ENCODE measurements around the gene CAMK2D. TPM values are rescaled to one million over a fixed set of nuclear protein-coding genes. Genes with fewer than 3 reads are reported as not detected.

Gene CAMK2D
- total RNA-seq, 1 donor from 2014 or later: 57.6 TPM

GRCh38 chr4:113452152-113452551 is 309.4 kb downstream of the CAMK2D start:
- Mint-ChIP-seq H3K9me3 (no peaks in the 10 kb centered on the region), H3K4me3 (no peak overlapping the region), H3K27me3 (no peaks in the 10 kb centered on the region), H3K27ac (no peak overlapping the region), H3K36me3 (peaks cover 16% of the 10 kb centered on the region), H3K4me1 (ENCODE audit: unreplicated experiment) (peaks cover 8% of the 10 kb centered on the region)
- TF ChIP-seq, protein P1, sequence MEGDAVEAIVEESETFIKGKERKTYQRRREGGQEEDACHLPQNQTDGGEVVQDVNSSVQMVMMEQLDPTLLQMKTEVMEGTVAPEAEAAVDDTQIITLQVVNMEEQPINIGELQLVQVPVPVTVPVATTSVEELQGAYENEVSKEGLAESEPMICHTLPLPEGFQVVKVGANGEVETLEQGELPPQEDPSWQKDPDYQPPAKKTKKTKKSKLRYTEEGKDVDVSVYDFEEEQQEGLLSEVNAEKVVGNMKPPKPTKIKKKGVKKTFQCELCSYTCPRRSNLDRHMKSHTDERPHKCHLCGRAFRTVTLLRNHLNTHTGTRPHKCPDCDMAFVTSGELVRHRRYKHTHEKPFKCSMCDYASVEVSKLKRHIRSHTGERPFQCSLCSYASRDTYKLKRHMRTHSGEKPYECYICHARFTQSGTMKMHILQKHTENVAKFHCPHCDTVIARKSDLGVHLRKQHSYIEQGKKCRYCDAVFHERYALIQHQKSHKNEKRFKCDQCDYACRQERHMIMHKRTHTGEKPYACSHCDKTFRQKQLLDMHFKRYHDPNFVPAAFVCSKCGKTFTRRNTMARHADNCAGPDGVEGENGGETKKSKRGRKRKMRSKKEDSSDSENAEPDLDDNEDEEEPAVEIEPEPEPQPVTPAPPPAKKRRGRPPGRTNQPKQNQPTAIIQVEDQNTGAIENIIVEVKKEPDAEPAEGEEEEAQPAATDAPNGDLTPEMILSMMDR (conservative IDR thresholded peaks at IDR 0.05): no peak
- DNase-seq (ENCODE audit: extremely low spot score, unreplicated experiment): no peak

DNA sequence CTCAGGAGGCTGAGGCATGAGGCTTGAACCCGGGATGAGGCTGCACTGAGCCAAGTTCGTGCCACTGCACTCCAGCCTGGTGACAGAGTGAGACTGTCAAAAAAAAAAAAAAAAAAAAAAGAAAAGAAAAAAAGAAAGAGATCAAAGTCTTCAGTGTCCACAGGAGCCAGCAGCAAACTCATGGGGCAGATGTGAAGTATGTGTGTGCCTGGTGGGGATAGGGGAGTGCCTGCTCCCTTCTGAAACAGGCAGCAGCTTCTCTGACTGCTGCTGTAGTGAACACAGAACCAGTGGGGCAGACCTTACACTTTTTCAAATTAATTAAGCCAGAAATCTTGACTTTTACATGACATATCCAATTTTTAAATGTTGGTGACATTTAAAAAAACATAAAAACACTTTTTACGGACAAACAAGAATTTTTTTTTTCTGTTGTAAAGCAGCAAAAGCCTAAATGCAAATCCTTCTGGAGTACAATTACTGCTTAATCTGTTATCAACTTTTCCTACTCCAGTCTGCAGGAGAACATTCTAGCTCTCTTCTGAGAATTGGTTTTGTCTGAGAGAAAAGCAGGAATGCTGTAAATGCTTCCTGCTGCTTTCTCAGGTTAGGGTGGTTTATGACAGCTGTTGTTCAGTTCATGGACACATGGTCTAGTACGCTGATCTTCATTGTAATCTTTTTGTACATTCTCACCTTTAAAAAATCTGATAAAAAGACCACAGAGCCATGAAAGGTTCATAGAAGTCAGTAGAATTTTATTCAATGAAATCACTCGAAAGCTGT is 311.1 kb downstream of the CAMK2D start:
- Mint-ChIP-seq H3K27ac (no peak overlapping the region), H3K27me3 (no peaks in the 10 kb centered on the region), H3K36me3 (peaks cover 7% of the 10 kb centered on the region), H3K9me3 (no peaks in the 10 kb centered on the region), H3K4me1 (ENCODE audit: unreplicated experiment) (peaks cover 12% of the 10 kb centered on the region), H3K4me3 (no peak overlapping the region)
- DNase-seq (ENCODE audit: extremely low spot score, unreplicated experiment): no peak
- TF ChIP-seq, protein P1 (conservative IDR thresholded peaks at IDR 0.05): no peak

GRCh38 chr4:113449410-113449974 is 312.0 kb downstream of the CAMK2D start:
- no peak for DNase-seq (ENCODE audit: extremely low spot score, unreplicated experiment)
- peaks cover 14% of the 10 kb centered on the region for H3K4me1 Mint-ChIP-seq (ENCODE audit: unreplicated experiment)
- H3K36me3 Mint-ChIP-seq: peaks cover 7% of the 10 kb centered on the region
- H3K27ac Mint-ChIP-seq: no peak overlapping the region
- H3K9me3 Mint-ChIP-seq: no peaks in the 10 kb centered on the region
- H3K27me3 Mint-ChIP-seq: no peaks in the 10 kb centered on the region
- no peak overlapping the region for H3K4me3 Mint-ChIP-seq
- TF ChIP-seq, protein P1 (conservative IDR thresholded peaks at IDR 0.05): no peak

- no peak for DNase-seq (ENCODE audit: extremely low spot score, unreplicated experiment)
- Mint-ChIP-seq H3K9me3 (no peaks in the 10 kb centered on the region), H3K27ac (no peak overlapping the region), H3K4me3 (no peak overlapping the region), H3K27me3 (no peaks in the 10 kb centered on the region), H3K4me1 (ENCODE audit: unreplicated experiment) (peaks cover 6% of the 10 kb centered on the region), H3K36me3 (no peaks in the 10 kb centered on the region)
- TF ChIP-seq, protein P1 (conservative IDR thresholded peaks at IDR 0.05): no peak
Measured at GRCh38 chr4:113447769-113448168, 313.8 kb downstream of the CAMK2D start.

DNA sequence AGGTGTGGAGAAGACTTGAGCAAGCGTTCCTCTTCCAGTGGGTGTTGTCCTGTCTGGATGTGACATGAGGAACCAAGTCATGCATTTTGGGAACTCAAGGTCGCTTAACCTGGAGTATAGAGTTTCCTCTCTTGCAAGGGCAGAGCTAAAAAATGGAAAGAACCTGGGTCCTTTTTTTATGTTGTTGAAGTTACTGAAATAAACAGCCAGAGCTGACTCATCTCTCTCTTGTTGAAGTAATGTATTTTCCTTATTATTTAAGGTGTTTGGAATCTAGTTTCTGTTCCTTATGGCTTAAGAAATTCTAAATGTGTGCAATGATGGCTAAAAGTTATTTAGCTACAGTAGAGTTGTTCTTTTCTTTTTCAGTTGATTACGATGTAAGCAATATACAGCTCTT is 314.5 kb downstream of the CAMK2D start:
- Mint-ChIP-seq H3K27ac (no peak overlapping the region), H3K9me3 (no peaks in the 10 kb centered on the region), H3K4me3 (no peak overlapping the region), H3K36me3 (no peaks in the 10 kb centered on the region), H3K4me1 (ENCODE audit: unreplicated experiment) (peaks cover 6% of the 10 kb centered on the region), H3K27me3 (no peaks in the 10 kb centered on the region)
- TF ChIP-seq, protein P1 (conservative IDR thresholded peaks at IDR 0.05): no peak
- no peak for DNase-seq (ENCODE audit: extremely low spot score, unreplicated experiment)
